ENCODE data around the gene OSBP2. TPM values are rescaled to one million over a fixed set of nuclear protein-coding genes. Genes with fewer than 3 reads are reported as not detected.

OSBP2 gene
- total and polyA plus RNA-seq, 10 of the 15 experiments (the other 5 are each of a cell fraction or from before 2014, with no cell fraction given), result 0.11 to 7.7 (median 3.6) TPM

DNA sequence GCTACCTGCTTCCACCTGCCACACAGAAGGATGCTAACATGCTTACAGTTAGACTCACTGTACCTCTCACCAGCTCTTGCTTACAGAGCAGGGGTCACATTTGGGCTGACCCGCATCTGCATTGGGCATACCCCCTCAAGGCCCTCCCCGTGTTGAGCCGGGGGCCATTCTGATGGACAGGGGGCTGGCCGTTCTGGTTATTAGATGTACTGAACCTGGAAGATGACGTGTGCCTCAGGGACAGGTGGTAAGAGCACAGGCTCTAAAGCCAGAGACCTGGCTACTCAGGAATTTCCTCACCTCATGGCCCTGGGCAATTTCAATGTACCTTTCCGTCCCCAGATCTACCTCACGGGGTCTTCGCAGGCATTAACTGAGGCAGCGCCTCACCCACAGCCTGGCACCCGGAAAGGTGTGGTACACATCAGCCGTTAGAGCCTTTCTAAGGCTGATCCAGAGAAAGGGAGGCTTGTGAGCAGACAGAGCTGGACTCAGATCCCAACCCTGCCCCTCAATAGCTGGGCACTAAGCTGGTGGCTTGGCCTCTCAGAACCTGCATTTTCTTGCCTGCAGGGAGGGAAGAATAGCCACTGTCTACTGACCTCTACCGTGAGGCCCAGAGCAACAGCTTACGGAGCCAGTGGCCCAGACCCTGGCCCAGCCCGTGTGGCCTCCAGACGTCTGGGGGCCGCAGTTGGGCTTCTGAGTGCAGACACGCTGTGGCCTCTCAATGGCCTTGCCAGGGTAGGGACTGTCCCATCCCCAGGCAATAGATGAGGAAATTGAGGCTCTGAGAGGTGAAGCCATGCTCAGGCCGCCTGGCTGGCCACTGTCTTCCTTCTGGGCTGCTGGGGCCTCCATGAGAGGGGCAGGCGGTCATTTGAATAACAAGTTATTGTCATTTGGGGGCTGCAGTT is 173.3 kb downstream of the OSBP2 start:
- no peak for ATAC-seq
- ChIA-PET SMC1A (ENCODE audit: uncharacterized antibody, unreplicated experiment) (no interaction called here), CTCF (no interaction called here), RAD21 (ENCODE audit: unreplicated experiment) (no interaction called here), POLR2A (no interaction called here)
- FAIRE-seq, result no peak
- Histone ChIP-seq H3K79me2 (ENCODE audit: control insufficient read depth, insufficient read depth, low read length) (no peaks in the 10 kb centered on the region), H3K27me3 (replicated peaks in 1 of 2; ENCODE audit: control insufficient read depth in 2 of 2, insufficient read depth in 2 of 2, low read length in 1 of 2) (no peaks in the 10 kb centered on the region), H3K4me3 (no peak overlapping the region), H3K27ac (ENCODE audit: control insufficient read depth, insufficient read depth) (no peak overlapping the region), H3K36me3 (ENCODE audit: control insufficient read depth in 2 of 2, insufficient read depth in 2 of 2, low read length in 1 of 2) (no peaks in the 10 kb centered on the region), H3K4me2 (ENCODE audit: control insufficient read depth, insufficient read depth) (no peak overlapping the region), H3K9ac (ENCODE audit: control insufficient read depth, insufficient read depth, low read length) (no peak overlapping the region), H2AFZ (ENCODE audit: control insufficient read depth, low read depth, low read length) (no peak overlapping the region), H4K20me1 (ENCODE audit: control insufficient read depth, insufficient read depth) (no peaks in the 10 kb centered on the region), H3K4me1 (ENCODE audit: control insufficient read depth, insufficient read depth, low read length) (no peaks in the 10 kb centered on the region), H3K9me3 (replicated peaks; ENCODE audit: control insufficient read depth, insufficient read depth, low read length) (no peaks in the 10 kb centered on the region)
- no peak for DNase-seq (ENCODE audit: low read depth, low spot score)
- WGBS (ENCODE audit: insufficient coverage, insufficient replicate concordance, low lambda C conversion rate, missing lambda C conversion rate), result 43% methylated on average over 19 of the region's 19 CpGs
- no peak for TF ChIP-seq YY1 (IDR thresholded peaks at IDR 0.05; ENCODE audit: low read depth, low read length)
- TF ChIP-seq DPF2 (IDR thresholded peaks at IDR 0.05), result no peak
- no peak for TF ChIP-seq CHD1 (IDR thresholded peaks at IDR 0.05; ENCODE audit: low read depth, low read length)
- TF ChIP-seq ZNF217 (IDR thresholded peaks at IDR 0.05), result no peak
- TF ChIP-seq E4F1 (IDR thresholded peaks at IDR 0.05; ENCODE audit: borderline replicate concordance, partially characterized antibody), result no peak
- TF ChIP-seq ZSCAN29 (IDR thresholded peaks at IDR 0.05), result no peak
- no peak for TF ChIP-seq ZBTB40 (IDR thresholded peaks at IDR 0.05; ENCODE audit: borderline replicate concordance)
- TF ChIP-seq POLR2AphosphoS5 (IDR thresholded peaks at IDR 0.05; ENCODE audit: low read length), result no peak
- TF ChIP-seq GATAD2B (conservative IDR thresholded peaks at IDR 0.05; ENCODE audit: low read depth), result no peak
- TF ChIP-seq SREBF1 (IDR thresholded peaks at IDR 0.05; ENCODE audit: low read length), result no peak
- no peak for TF ChIP-seq IRF4 (IDR thresholded peaks at IDR 0.05; ENCODE audit: low read depth, low read length)
- no TSS peak for BruUV-seq (replicated peaks)
- intact Hi-C loops (cut with micrococcal nuclease; ENCODE audit: unreplicated experiment) (no loop called here), in situ Hi-C loops (cut with MboI) (no loop called here)
